K562 (cell line): Measurements from ENCODE around the gene RAB3D. TPM values are rescaled to one million over a fixed set of nuclear protein-coding genes. Genes with fewer than 3 reads are reported as not detected.

ENCODE experiments used
- ATAC-seq: fragments of 200-7000 bp; cut with Tn5 transposase; 3 replicates; pipeline ENCODE4 v1.9.1; 2020; ENCODE audit warnings: moderate library complexity
- BruUV-seq: library from RNA; stranded (reverse); fragments of 400-500 nt; replicated peaks from 2 replicates; lab custom pipeline; 2021; lab: Mats Ljungman, UMichigan
- CTCF ChIA-PET: fragments of 300-600 bp; formaldehyde crosslinking; extraction: SDS; loops from one replicate; lab custom pipeline; 2021; ENCODE audit warnings: low intra/inter-chr PET ratio; lab: Yijun Ruan, JAX
- POLR2A ChIA-PET: fragments of 300-600, 350-650 bp; sonication (Branson Sonifier 250); formaldehyde crosslinking; extraction: SDS; loops from one replicate; lab custom pipeline; 2021; ENCODE audit warnings: antibody characterized with exemption, inconsistent platforms; lab: Yijun Ruan, JAX
- DNase-seq, 4 experiments: peaks; one replicate each; pipeline versions ENCODE4 v3.0.0 to v3.0.0-alpha.2; 2011 to 2018; ENCODE audit warnings: low spot score in 3 of 4, mixed read lengths in 3 of 4; ENCODE audit errors: extremely low read depth in 1 of 4
- FAIRE-seq: peaks from 2 replicates; lab custom pipeline; 2011; peaks lifted over from hg19 to GRCh38; lab: Jason Lieb, UNC
- H2AFZ ChIP-seq: 2 replicates; pipeline ENCODE4 v1.6.0; 2011; ENCODE audit warnings: low read depth, low read length, control low read depth, inconsistent platforms
- H3K27ac ChIP-seq: fragments of 200-600 bp; 3 replicates; pipeline ENCODE4 v1.8.0; 2011; ENCODE audit warnings: low read depth, mild to moderate bottlenecking, control low read depth, inconsistent platforms, low read length, moderate library complexity, mixed read lengths; ENCODE audit errors: extremely low read depth
- H3K27me3 ChIP-seq, 2 experiments: fragments of 300-600 bp in 1 of 2; 2 replicates in 1 of 2; 3 replicates in 1 of 2; pipeline versions ENCODE4 v1.6.0 to v1.8.0; 2011; ENCODE audit warnings: inconsistent platforms in 2 of 2, low read length in 2 of 2, mild to moderate bottlenecking in 1 of 2, mixed read lengths in 1 of 2, moderate library complexity in 1 of 2; ENCODE audit not compliant: control insufficient read depth in 2 of 2, insufficient read depth in 2 of 2
- H3K36me3 ChIP-seq: fragments of 300-600 bp; 3 replicates; pipeline ENCODE4 v1.8.0; 2011; ENCODE audit warnings: mild to moderate bottlenecking, low read length, inconsistent platforms; ENCODE audit not compliant: control insufficient read depth, insufficient read depth
- H3K4me1 ChIP-seq, 2 experiments: fragments of 200-600 bp in 1 of 2; replicated peaks in 1 of 2; 2 replicates in 1 of 2; 3 replicates in 1 of 2; pipeline versions ENCODE4 v1.5.1 to v1.8.0; 2011; ENCODE audit warnings: inconsistent platforms in 2 of 2, low read length in 2 of 2, mild to moderate bottlenecking in 1 of 2, mixed read lengths in 1 of 2, moderate library complexity in 1 of 2; ENCODE audit not compliant: control insufficient read depth in 2 of 2, insufficient read depth in 2 of 2
- H3K4me2 ChIP-seq: 2 replicates; pipeline ENCODE4 v1.6.1; 2011; ENCODE audit warnings: low read length, control low read depth, inconsistent platforms, mixed read lengths; ENCODE audit not compliant: insufficient read depth
- H3K4me3 ChIP-seq: fragments of 200-600 bp; sonication (generic), shearing (Covaris generic); 2 replicates; pipeline ENCODE4 v1.5.1; 2016; ENCODE audit warnings: control low read depth, inconsistent platforms
- H3K79me2 ChIP-seq: fragments of 200-600 bp; 3 replicates; pipeline ENCODE4 v1.8.0; 2011; ENCODE audit warnings: low read length, inconsistent platforms; ENCODE audit not compliant: control insufficient read depth, insufficient read depth
- H3K9ac ChIP-seq, 2 experiments: 2 replicates each; pipeline versions ENCODE4 v1.6.0 to v1.6.1; 2011; ENCODE audit warnings: low read depth in 2 of 2, low read length in 2 of 2, control low read depth in 1 of 2, inconsistent platforms in 1 of 2, mild to moderate bottlenecking in 1 of 2, mixed read lengths in 1 of 2; ENCODE audit not compliant: insufficient read depth in 1 of 2
- H3K9me1 ChIP-seq: one replicate; pipeline ENCODE4 v1.6.0; 2011; ENCODE audit warnings: inconsistent platforms, mild to moderate bottlenecking, low read length, moderate library complexity; ENCODE audit not compliant: control insufficient read depth, insufficient read depth
- H3K9me3 ChIP-seq: replicated peaks from 2 replicates; pipeline ENCODE4 v1.5.1; 2011; ENCODE audit warnings: low read depth, low read length, inconsistent platforms; ENCODE audit not compliant: control insufficient read depth, insufficient read depth
- H4K20me1 ChIP-seq: replicated peaks from 2 replicates; pipeline ENCODE4 v1.6.1; 2011; ENCODE audit warnings: low read length, inconsistent platforms, mixed read lengths; ENCODE audit not compliant: control insufficient read depth, insufficient read depth
- ARID1B ChIP-seq: fragments of 450-650 bp; IDR thresholded peaks from 2 replicates; pipeline ENCODE4 v1.6.1; 2016; ENCODE audit warnings: antibody characterized with exemption, mild to moderate bottlenecking, inconsistent platforms
- E2F4 ChIP-seq: sonication (generic); formaldehyde crosslinking; IDR thresholded peaks from 2 replicates; pipeline ENCODE4 v1.8.0; 2022; ENCODE audit warnings: mild to moderate bottlenecking, low read depth, missing genetic modification reagents
- GATAD2B ChIP-seq: fragments of 450-650 bp; IDR thresholded peaks from 2 replicates; pipeline ENCODE4 v1.6.1; 2017; ENCODE audit warnings: mild to moderate bottlenecking, borderline replicate concordance
- HDAC1 ChIP-seq, 2 experiments: fragments of 450-650 bp; IDR thresholded peaks; 2 replicates each; pipeline ENCODE4 v1.6.1; 2016 to 2017; ENCODE audit warnings: inconsistent platforms in 1 of 2, mild to moderate bottlenecking in 1 of 2, moderate library complexity in 1 of 2
- KLF16 ChIP-seq: IDR thresholded peaks from 2 replicates; pipeline ENCODE4 v1.6.1; 2016; ENCODE audit warnings: antibody characterized with exemption
- MYBL2 ChIP-seq, 2 experiments: fragments of 450-650 bp in 1 of 2; sonication (generic) in 1 of 2; formaldehyde crosslinking in 1 of 2; IDR thresholded peaks; 2 replicates each; pipeline versions ENCODE4 v1.6.1 to v1.8.1; 2017 to 2022; ENCODE audit warnings: borderline replicate concordance in 1 of 2, inconsistent platforms in 1 of 2, low read depth in 1 of 2, mild to moderate bottlenecking in 1 of 2, missing genetic modification reagents in 1 of 2, moderate library complexity in 1 of 2
- POLR2AphosphoS5 ChIP-seq: IDR thresholded peaks from 2 replicates; pipeline ENCODE4 v1.6.1; 2011; ENCODE audit warnings: mild to moderate bottlenecking, low read depth, low read length, moderate library complexity; ENCODE audit not compliant: control insufficient read depth, insufficient read depth
- RNF2 ChIP-seq: sonication (generic); IDR thresholded peaks from 2 replicates; pipeline ENCODE4 v1.6.1; 2016
- RUNX1 ChIP-seq: sonication (generic); IDR thresholded peaks from 2 replicates; pipeline ENCODE4 v1.6.1; 2016; ENCODE audit warnings: antibody characterized with exemption, low read depth
- SMARCA5 ChIP-seq: fragments of 450-650 bp; IDR thresholded peaks from 2 replicates; pipeline ENCODE4 v1.6.1; 2016
- SPI1 ChIP-seq: IDR thresholded peaks from 2 replicates; pipeline ENCODE4 v1.6.1; 2011; ENCODE audit warnings: low read depth, low read length, control low read depth, borderline replicate concordance
- ZNF140 ChIP-seq: fragments of 250-450 bp; sonication (Bioruptor Pico); IDR thresholded peaks from 2 replicates; pipeline ENCODE4 v1.8.0; 2021; ENCODE audit warnings: moderate library complexity, mild to moderate bottlenecking, inconsistent platforms
- ZNF354B ChIP-seq: fragments of 250-450 bp; sonication (Bioruptor Pico); IDR thresholded peaks from 2 replicates; pipeline ENCODE4 v1.4.0; 2020
- ZNF586 ChIP-seq: fragments of 450-650 bp; formaldehyde crosslinking; conservative IDR thresholded peaks from 2 replicates; pipeline ENCODE4 v1.4.0; 2020; ENCODE audit warnings: mild to moderate bottlenecking, moderate library complexity
- ZNF707 ChIP-seq: fragments of 250-450 bp; sonication (Bioruptor Pico); conservative IDR thresholded peaks from 2 replicates; pipeline ENCODE4 v1.8.0; 2022; ENCODE audit warnings: inconsistent platforms, mild to moderate bottlenecking, moderate library complexity
- ZNF75A ChIP-seq: fragments of 450-650 bp; formaldehyde crosslinking; IDR thresholded peaks from 2 replicates; pipeline ENCODE4 v1.4.0; 2020; ENCODE audit warnings: mild to moderate bottlenecking
- WGBS: fragments of 100-300 bp; shearing (Covaris generic); methylation state at CpG from one replicate; pipeline ENCODE4 v1.1.6; 2016; ENCODE audit warnings: low coverage, mixed read lengths; ENCODE audit not compliant: insufficient coverage; ENCODE audit errors: missing lambda C conversion rate; 5-methylcytosine and 5-hydroxymethylcytosine counted together
- in situ Hi-C: fragments of 300-500 bp; cut with MboI; formaldehyde crosslinking; loops from 4 replicates; pipeline ENCODE4 v1.15.0; 2018; ENCODE audit warnings: inconsistent platforms, mixed read lengths
- intact Hi-C: fragments of 100-400 bp; cut with micrococcal nuclease; formaldehyde crosslinking; loops from 2 replicates; pipeline ENCODE4 v1.14.2; 2022
- polyA plus RNA-seq, 8 experiments: library from polyadenylated mRNA; depleted of rRNA in 4 of 8; stranded (reverse) in 5 of 8; unstranded in 3 of 8; fragments of >200 nt; fragmentation: Nextera tagmentation in 2 of 8; fragmentation: Illumina TruSeq in 1 of 8; extraction: Ambion mirVana in 2 of 8; extraction: Trizol in 1 of 8; gene quantifications; 2 replicates each; pipeline versions ENCODE4 v1.2.1 to v1.2.3, GENCODE V29; 2011 to 2014; ENCODE audit warnings: inconsistent platforms in 1 of 8, missing spikeins in 1 of 8
- total RNA-seq, 7 experiments: library from RNA; depleted of rRNA in 6 of 7; stranded (reverse); fragments of >200 nt in 6 of 7; fragmentation: Illumina TruSeq in 2 of 7; extraction: Trizol in 2 of 7; gene quantifications; 2 replicates each; pipeline versions ENCODE4 v1.2.1 to v1.2.3, GENCODE V29; 2011 to 2021; ENCODE audit warnings: low replicate concordance in 1 of 7

Gene RAB3D
- total and polyA plus RNA-seq, 9 of the 15 experiments (the other 6 are each of a cell fraction or from before 2014, with no cell fraction given) = 0.34 to 3.3 (median 1.3) TPM

- peaks cover 0 to 14% of the 10 kb centered on the region in 2 experiments; a peak in 3 of 5 replicates for H3K4me1 ChIP-seq
- intact Hi-C loops = loop anchor here (5.0 to 10.0 kb wide), 2 partner anchors 91 to 193 kb away; partner anchors contain the start of genes ELAVL3 and EPOR
- no TSS peak for BruUV-seq
- DNase-seq (no peak), ATAC-seq (no peak)
- H4K20me1 ChIP-seq = 0 out of 2 replicates have a peak, but pooled peaks cover 2% of the 10 kb centered on the region
- POLR2A ChIA-PET = no interaction called here
- no peak overlapping the region for H2AFZ ChIP-seq
- H3K9ac ChIP-seq = no peak overlapping the region
- TF ChIP-seq POLR2AphosphoS5 = no peak
- peak; percentile 43; the same call in 1 of the 2 replicates for TF ChIP-seq SPI1
- TF ChIP-seq, all 486 proteins: peak for 1
- in situ Hi-C loops = no loop called here
- FAIRE-seq = no peak
- Histone ChIP-seq H3K36me3 (no peaks in the 10 kb centered on the region), H3K4me3 (no peak overlapping the region), H3K4me2 (no peak overlapping the region), H3K79me2 (no peaks in the 10 kb centered on the region), H3K27ac (no peak overlapping the region), H3K27me3 (peaks cover 5 to 16% of the 10 kb centered on the region in 2 experiments; a peak in 3 of 5 replicates), H3K9me1 (no peaks in the 10 kb centered on the region), H3K9me3 (no peaks in the 10 kb centered on the region)
- CTCF ChIA-PET = no interaction called here
- 31% methylated on average over 7 of the region's 7 CpGs for whole genome bisulfite sequencing
These were observed 48.0 kb downstream of the RAB3D start for GRCh38 chr19:11291415-11291814.

GRCh38 chr19:11290256-11290655, 49.2 kb downstream of the RAB3D start:
- Histone ChIP-seq H2AFZ (no peak overlapping the region), H3K9me1 (no peaks in the 10 kb centered on the region), H3K4me1 (peaks cover 0 to 8% of the 10 kb centered on the region in 2 experiments; a peak in 3 of 5 replicates), H3K36me3 (no peaks in the 10 kb centered on the region), H3K4me3 (no peak overlapping the region), H3K79me2 (no peaks in the 10 kb centered on the region), H3K9me3 (no peaks in the 10 kb centered on the region), H3K27me3 (peaks cover 5% of the 10 kb centered on the region in 2 experiments; a peak in 3 of 5 replicates), H3K9ac (no peak overlapping the region), H4K20me1 (0 out of 2 replicates have a peak, but pooled peaks cover 2% of the 10 kb centered on the region), H3K27ac (no peak overlapping the region), H3K4me2 (no peak overlapping the region)
- ATAC-seq = no peak
- in situ Hi-C loops = no loop called here
- POLR2A ChIA-PET = interaction anchor here (0.6 kb wide), 1 partner anchor 113 kb away, joined by 3 read pairs; no protein-coding TSS in a partner anchor
- DNase-seq = no peak
- WGBS = 43% methylated on average over 4 of the region's 4 CpGs
- CTCF ChIA-PET = interaction anchor here (0.6 to 0.7 kb wide), 3 partner anchors 17 to 405 kb away, joined by 3 to 5 read pairs (median 5); no protein-coding TSS in a partner anchor
- BruUV-seq = no TSS peak
- intact Hi-C loops = loop anchor here (5.0 to 10.0 kb wide), 2 partner anchors 92 to 195 kb away; partner anchors contain the start of genes ELAVL3 and EPOR
- no peak for FAIRE-seq
- TF ChIP-seq MYBL2 (IDR thresholded peaks at IDR 0.05; ENCODE audit: low read depth) (no peak), MYBL2 (CRISPR knock-in tag; IDR thresholded peaks at IDR 0.05; ENCODE audit: borderline replicate concordance) (no peak), RNF2 (no peak), GATAD2B (no peak), ZNF140 (no peak), SMARCA5 (no peak), ZNF707 (CRISPR knock-in tag) (no peak), HDAC1 (IDR thresholded peaks at IDR 0.05) (no peak), ARID1B (no peak), ZNF354B (CRISPR knock-in tag) (no peak), ZNF586 (CRISPR knock-in tag) (no peak), E2F4 (no peak), RUNX1 (no peak), ZNF75A (CRISPR knock-in tag) (no peak), KLF16 (no peak)
